Cardiac septum (tissue), 1 donor: Measurements from ENCODE around the gene ANKRD62. TPM values are rescaled to one million over a fixed set of nuclear protein-coding genes. Genes with fewer than 3 reads are reported as not detected.

Experiments
- DNase-seq: peaks from one replicate; pipeline ENCODE4 v3.0.0-alpha.2; 2020; ENCODE audit warnings: low spot score
- intact Hi-C: fragments of 100-400 bp; cut with DNase I; formaldehyde crosslinking; loops from one replicate; pipeline ENCODE4 v1.14.0; 2022
- total RNA-seq: library from RNA; stranded (reverse); fragmentation: NEBNext Ultra II Directional; extraction: Animal tissue kit (Norgen Biotek cat#: 25700); gene quantifications from one replicate; pipeline ENCODE4 v1.2.1, GENCODE V29; 2021
- donor health status: DM: no; HTN: no; CAD: no.

The ANKRD62 gene
- total RNA-seq, 1 donor from 2014 or later, result not detected

GRCh38 chr18:12154361-12154760 lies 60.7 kb downstream of the ANKRD62 start:
- intact Hi-C loops, result no loop called here
- DNase-seq, result no peak

- intact Hi-C loops, result no loop called here
- DNase-seq, result no peak
Measured at GRCh38 chr18:12155996-12156395, 62.4 kb downstream of the ANKRD62 start.

- DNase-seq, result no peak
- intact Hi-C loops, result no loop called here
Measured at GRCh38 chr18:12159446-12159845, 65.8 kb downstream of the ANKRD62 start.

- DNase-seq, result no peak
- intact Hi-C loops, result no loop called here
Measured at GRCh38 chr18:12162786-12163185, 69.1 kb downstream of the ANKRD62 start.

- DNase-seq, result no peak
- intact Hi-C loops, result no loop called here
Measured at GRCh38 chr18:12165038-12165768, 71.6 kb downstream of the ANKRD62 start.

Other genes starting within 250 kb of the ANKRD62 start
- gene CHMP1B, start 242.4 kb upstream of the ANKRD62 start, total RNA-seq, result 28.2 TPM
- gene MPPE1, start 185.5 kb upstream of the ANKRD62 start, total RNA-seq, result 39.9 TPM
- 19.9 TPM for gene IMPA2, start 112.3 kb upstream of the ANKRD62 start, total RNA-seq
- 0.40 TPM for gene CIDEA, start 160.5 kb downstream of the ANKRD62 start, total RNA-seq
- gene TUBB6, start 214.4 kb downstream of the ANKRD62 start, total RNA-seq, result 155 TPM